Mesothelial cell of epicardium (in vitro differentiated cells): ENCODE measurements around the gene UBE2L6. TPM values are rescaled to one million over a fixed set of nuclear protein-coding genes. Genes with fewer than 3 reads are reported as not detected.
A peak's percentile ranks its signal among the peaks of the same experiment; 100 is the strongest.
"Not testable (repeated sequence)": the region's sequence is repeated elsewhere in the genome, so short reads cannot be mapped to it uniquely, and the experiment has no call there.

Experiments
- DNase-seq, 2 experiments: peaks; one replicate each; pipeline ENCODE4 v3.0.0; 2021; ENCODE audit warnings: low spot score in 2 of 2; ENCODE audit not compliant: unreplicated experiment in 2 of 2
- H3K27ac Mint-ChIP-seq: 2 replicates; pipeline ENCODE4 v1.8.0; 2021; ENCODE audit warnings: mixed read lengths
- H3K27me3 Mint-ChIP-seq: 2 replicates; pipeline ENCODE4 v1.8.0; 2021; ENCODE audit warnings: low read depth, mixed read lengths
- H3K36me3 Mint-ChIP-seq: 2 replicates; pipeline ENCODE4 v1.8.0; 2021; ENCODE audit warnings: mixed read lengths
- H3K4me1 Mint-ChIP-seq: 2 replicates; pipeline ENCODE4 v1.8.0; 2021; ENCODE audit warnings: mixed read lengths
- H3K4me3 Mint-ChIP-seq: 2 replicates; pipeline ENCODE4 v1.8.0; 2021; ENCODE audit warnings: mild to moderate bottlenecking, moderate library complexity, mixed read lengths
- H3K9me3 Mint-ChIP-seq: 2 replicates; pipeline ENCODE4 v1.8.0; 2021; ENCODE audit warnings: mixed read lengths
- total RNA-seq: library from RNA; stranded (reverse); gene quantifications from 3 replicates; pipeline ENCODE4 v1.2.1, GENCODE V29; 2021
- TF ChIP-seq, protein P1 (sequence below): fragments of 200-600 bp; sonication (generic); IDR thresholded peaks from one replicate; pipeline ENCODE4 v1.5.0; 2021; ENCODE audit warnings: antibody characterized with exemption; ENCODE audit not compliant: unreplicated experiment

Gene UBE2L6
- total RNA-seq, 1 donor from 2014 or later, result 39.2 TPM

- Mint-ChIP-seq H3K9me3 (no peaks in the 10 kb centered on the region), H3K4me3 (no peak overlapping the region), H3K4me1 (no peaks in the 10 kb centered on the region), H3K27ac (no peak overlapping the region), H3K27me3 (peaks cover 10% of the 10 kb centered on the region), H3K36me3 (no peaks in the 10 kb centered on the region)
- TF ChIP-seq, protein P1, sequence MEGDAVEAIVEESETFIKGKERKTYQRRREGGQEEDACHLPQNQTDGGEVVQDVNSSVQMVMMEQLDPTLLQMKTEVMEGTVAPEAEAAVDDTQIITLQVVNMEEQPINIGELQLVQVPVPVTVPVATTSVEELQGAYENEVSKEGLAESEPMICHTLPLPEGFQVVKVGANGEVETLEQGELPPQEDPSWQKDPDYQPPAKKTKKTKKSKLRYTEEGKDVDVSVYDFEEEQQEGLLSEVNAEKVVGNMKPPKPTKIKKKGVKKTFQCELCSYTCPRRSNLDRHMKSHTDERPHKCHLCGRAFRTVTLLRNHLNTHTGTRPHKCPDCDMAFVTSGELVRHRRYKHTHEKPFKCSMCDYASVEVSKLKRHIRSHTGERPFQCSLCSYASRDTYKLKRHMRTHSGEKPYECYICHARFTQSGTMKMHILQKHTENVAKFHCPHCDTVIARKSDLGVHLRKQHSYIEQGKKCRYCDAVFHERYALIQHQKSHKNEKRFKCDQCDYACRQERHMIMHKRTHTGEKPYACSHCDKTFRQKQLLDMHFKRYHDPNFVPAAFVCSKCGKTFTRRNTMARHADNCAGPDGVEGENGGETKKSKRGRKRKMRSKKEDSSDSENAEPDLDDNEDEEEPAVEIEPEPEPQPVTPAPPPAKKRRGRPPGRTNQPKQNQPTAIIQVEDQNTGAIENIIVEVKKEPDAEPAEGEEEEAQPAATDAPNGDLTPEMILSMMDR, result no peak
- DNase-seq, result no peak
Measured at GRCh38 chr11:57539342-57539741, 28.1 kb downstream of the UBE2L6 start.

- DNase-seq, result no peak
- Mint-ChIP-seq H3K9me3 (no peaks in the 10 kb centered on the region), H3K4me1 (peaks cover under 1% of the 10 kb centered on the region), H3K36me3 (no peaks in the 10 kb centered on the region), H3K27me3 (peaks cover 10% of the 10 kb centered on the region), H3K4me3 (no peak within 1 kb of the TSS), H3K27ac (no peak within 1 kb of the TSS)
- TF ChIP-seq, protein P1, result no peak
Measured at GRCh38 chr11:57536947-57537619, 30.4 kb downstream of the UBE2L6 start, which contains the start of gene SMTNL1. Gene SMTNL1, plus strand, starts transcription at chr11:57537595. Its CDS starts 5,048 bp downstream, at chr11:57542643.

DNA sequence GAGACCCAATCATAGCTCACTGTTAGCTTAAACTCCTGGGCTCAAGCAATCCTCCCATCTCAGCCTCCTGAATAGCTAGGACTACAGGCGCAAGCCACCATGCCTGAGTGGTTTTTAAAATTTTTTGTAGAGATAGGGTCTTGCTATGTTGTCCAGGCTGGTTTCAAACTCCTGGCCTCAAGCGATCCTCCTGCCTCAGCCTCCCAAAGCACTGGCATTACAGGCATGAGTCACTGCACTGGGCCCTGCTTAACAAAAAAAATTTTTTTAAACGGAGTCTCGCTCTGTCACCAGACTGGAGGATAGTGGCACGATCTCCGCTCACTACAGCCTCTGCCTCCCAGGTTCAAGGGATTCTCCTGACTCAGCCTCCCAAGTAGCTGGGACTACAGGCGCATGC, 33.0 kb downstream of the UBE2L6 start:
- H3K27me3 Mint-ChIP-seq, H3K36me3 Mint-ChIP-seq, H3K4me3 Mint-ChIP-seq, H3K9me3 Mint-ChIP-seq, H3K27ac Mint-ChIP-seq, DNase-seq: not testable (repeated sequence)
- H3K4me1 Mint-ChIP-seq, result peaks cover 19% of the 10 kb centered on the region

GRCh38 chr11:57530596-57531507, 36.6 kb downstream of the UBE2L6 start, which contains the start of gene TIMM10:
Gene TIMM10, minus strand, starts transcription at chr11:57530754. Its CDS starts 565 bp downstream, at chr11:57530189.
- no peaks in the 10 kb centered on the region for H3K9me3 Mint-ChIP-seq
- peak; percentile 80 to 89 for DNase-seq
- peaks cover 8% of the 10 kb centered on the region for H3K27me3 Mint-ChIP-seq
- H3K36me3 Mint-ChIP-seq, result no peaks in the 10 kb centered on the region
- peak within 1 kb of the TSS; percentile 93 for H3K27ac Mint-ChIP-seq
- TF ChIP-seq, protein P1, result no peak
- H3K4me1 Mint-ChIP-seq, result peaks cover 20% of the 10 kb centered on the region
- peak within 1 kb of the TSS; percentile 93 for H3K4me3 Mint-ChIP-seq

- Mint-ChIP-seq H3K36me3 (no peaks in the 10 kb centered on the region), H3K27ac (peak overlapping the region; percentile 93), H3K4me3 (peak overlapping the region; percentile 93), H3K9me3 (no peaks in the 10 kb centered on the region), H3K4me1 (peaks cover 20% of the 10 kb centered on the region), H3K27me3 (peaks cover 5% of the 10 kb centered on the region)
- DNase-seq, result no peak
- TF ChIP-seq, protein P1, result no peak
Measured at GRCh38 chr11:57530215-57530595, 37.3 kb downstream of the UBE2L6 start.

GRCh38 chr11:57529012-57529411, 38.5 kb downstream of the UBE2L6 start:
- TF ChIP-seq, protein P1, result no peak

More at GRCh38 chr11:57529012-57529411, 38.5 kb downstream of the UBE2L6 start:
- H3K36me3 Mint-ChIP-seq, result no peaks in the 10 kb centered on the region
- no peaks in the 10 kb centered on the region for H3K27me3 Mint-ChIP-seq
- H3K9me3 Mint-ChIP-seq, result no peaks in the 10 kb centered on the region
- H3K27ac Mint-ChIP-seq, result no peak overlapping the region
- peaks cover 20% of the 10 kb centered on the region for H3K4me1 Mint-ChIP-seq
- DNase-seq, result no peak
- no peak overlapping the region for H3K4me3 Mint-ChIP-seq
